ENCODE data around the gene FRMD5. TPM values are rescaled to one million over a fixed set of nuclear protein-coding genes. Genes with fewer than 3 reads are reported as not detected.

FRMD5 gene
- polyA plus RNA-seq, 6 donors from 2014 or later: 0.17 to 0.77 (median 0.23) TPM; not detected in 1

GRCh38 chr15:43989938-43990337, 205.1 kb downstream of the FRMD5 start:
- no peaks in the 10 kb centered on the region for H3K36me3 Mint-ChIP-seq
- H3K4me3 Mint-ChIP-seq: no peak overlapping the region
- H3K27me3 Mint-ChIP-seq: peaks cover 5 to 23% (median 16%) of the 10 kb centered on the region in 3 donors
- H3K27ac Mint-ChIP-seq: no peak overlapping the region
- no peaks in the 10 kb centered on the region for H3K4me1 Mint-ChIP-seq
- DNase-seq: no peak
- peaks cover 0 to 7% (median 1%) of the 10 kb centered on the region in 7 donors for H3K9me3 Mint-ChIP-seq
- ATAC-seq (ENCODE audit: low read depth in 2 of 2): no peak

GRCh38 chr15:43988900-43989299, 206.2 kb downstream of the FRMD5 start:
- Mint-ChIP-seq H3K9me3 (peaks cover 0 to 5% (median 0%) of the 10 kb centered on the region in 7 donors), H3K4me1 (no peaks in the 10 kb centered on the region), H3K27me3 (peaks cover 13 to 28% (median 20%) of the 10 kb centered on the region in 3 donors), H3K27ac (no peak overlapping the region), H3K36me3 (no peaks in the 10 kb centered on the region), H3K4me3 (no peak overlapping the region)
- DNase-seq (no peak), ATAC-seq (ENCODE audit: low read depth in 2 of 2) (no peak)

- Mint-ChIP-seq H3K9me3 (peaks cover 0 to 1% (median 0%) of the 10 kb centered on the region in 7 donors), H3K27me3 (peaks cover 8 to 30% (median 29%) of the 10 kb centered on the region in 3 donors), H3K4me3 (no peak overlapping the region), H3K27ac (no peak overlapping the region), H3K36me3 (no peaks in the 10 kb centered on the region), H3K4me1 (no peaks in the 10 kb centered on the region)
- DNase-seq (no peak), ATAC-seq (ENCODE audit: low read depth in 2 of 2) (no peak)
Observed at GRCh38 chr15:43987924-43988323, 207.1 kb downstream of the FRMD5 start.

- Mint-ChIP-seq H3K4me3 (no peak overlapping the region), H3K27me3 (peaks cover 8 to 40% (median 35%) of the 10 kb centered on the region in 3 donors), H3K9me3 (peaks cover 0 to 1% (median 0%) of the 10 kb centered on the region in 7 donors), H3K36me3 (no peaks in the 10 kb centered on the region), H3K27ac (no peak overlapping the region), H3K4me1 (no peaks in the 10 kb centered on the region)
- no peak for DNase-seq
- ATAC-seq (ENCODE audit: low read depth in 2 of 2): no peak
Observed at GRCh38 chr15:43985976-43986680, 208.9 kb downstream of the FRMD5 start.

GRCh38 chr15:43981576-43981975, 213.5 kb downstream of the FRMD5 start:
- Mint-ChIP-seq H3K4me3 (no peak overlapping the region), H3K36me3 (peaks cover 0 to 8% of the 10 kb centered on the region in 2 donors), H3K4me1 (no peaks in the 10 kb centered on the region), H3K9me3 (peaks cover 5 to 14% (median 10%) of the 10 kb centered on the region in 7 donors), H3K27me3 (peaks cover 16 to 48% (median 38%) of the 10 kb centered on the region in 3 donors), H3K27ac (no peak overlapping the region)
- no peak for DNase-seq
- no peak for ATAC-seq (ENCODE audit: low read depth in 2 of 2)

- peaks cover 8 to 41% (median 19%) of the 10 kb centered on the region in 3 donors for H3K27me3 Mint-ChIP-seq
- H3K36me3 Mint-ChIP-seq: peaks cover 0 to 8% of the 10 kb centered on the region in 2 donors
- peaks cover 5 to 14% (median 10%) of the 10 kb centered on the region in 7 donors for H3K9me3 Mint-ChIP-seq
- ATAC-seq (ENCODE audit: low read depth in 2 of 2): peak; percentile 36 to 49
- H3K27ac Mint-ChIP-seq: no peak overlapping the region
- H3K4me3 Mint-ChIP-seq: no peak overlapping the region
- H3K4me1 Mint-ChIP-seq: no peaks in the 10 kb centered on the region
- DNase-seq: no peak
Observed at GRCh38 chr15:43977072-43977884, 217.8 kb downstream of the FRMD5 start.

- H3K27ac Mint-ChIP-seq: no peak overlapping the region
Observed at GRCh38 chr15:43975770-43976169, 219.3 kb downstream of the FRMD5 start.

GRCh38 chr15:43975326-43975725, 219.7 kb downstream of the FRMD5 start:
- Mint-ChIP-seq H3K9me3 (peaks cover 5 to 14% (median 10%) of the 10 kb centered on the region in 7 donors), H3K27me3 (peaks cover 8 to 28% (median 11%) of the 10 kb centered on the region in 3 donors), H3K36me3 (peaks cover 0 to 8% of the 10 kb centered on the region in 2 donors), H3K4me1 (no peaks in the 10 kb centered on the region), H3K27ac (no peak overlapping the region), H3K4me3 (no peak overlapping the region)
- no peak for ATAC-seq (ENCODE audit: low read depth in 2 of 2)
- DNase-seq: no peak

More at GRCh38 chr15:43975770-43976169, 219.3 kb downstream of the FRMD5 start:
- H3K4me1 Mint-ChIP-seq: no peaks in the 10 kb centered on the region
- H3K36me3 Mint-ChIP-seq: peaks cover 0 to 8% of the 10 kb centered on the region in 2 donors
- H3K9me3 Mint-ChIP-seq: peaks cover 5 to 14% (median 10%) of the 10 kb centered on the region in 7 donors
- DNase-seq: no peak
- no peak overlapping the region for H3K4me3 Mint-ChIP-seq
- no peak for ATAC-seq (ENCODE audit: low read depth in 2 of 2)
- peaks cover 8 to 32% (median 13%) of the 10 kb centered on the region in 3 donors for H3K27me3 Mint-ChIP-seq

GRCh38 chr15:43974852-43975251, 220.2 kb downstream of the FRMD5 start:
- Mint-ChIP-seq H3K36me3 (peaks cover 0 to 8% of the 10 kb centered on the region in 2 donors), H3K4me1 (no peaks in the 10 kb centered on the region), H3K9me3 (peaks cover 5 to 14% (median 10%) of the 10 kb centered on the region in 7 donors), H3K27ac (peak overlapping the region in 1 of 6 donors; percentile 18), H3K4me3 (no peak overlapping the region), H3K27me3 (peaks cover 8 to 25% (median 9%) of the 10 kb centered on the region in 3 donors)
- no peak for DNase-seq
- no peak for ATAC-seq (ENCODE audit: low read depth in 2 of 2)

GRCh38 chr15:43969802-43970375, 225.2 kb downstream of the FRMD5 start:
- Mint-ChIP-seq H3K27me3 (peaks cover 3 to 12% (median 3%) of the 10 kb centered on the region in 3 donors), H3K36me3 (no peaks in the 10 kb centered on the region), H3K4me3 (no peak overlapping the region), H3K27ac (no peak overlapping the region), H3K4me1 (no peaks in the 10 kb centered on the region), H3K9me3 (no peaks in the 10 kb centered on the region)
- no peak for ATAC-seq (ENCODE audit: low read depth in 2 of 2)
- no peak for DNase-seq

- Mint-ChIP-seq H3K4me1 (no peaks in the 10 kb centered on the region), H3K27ac (no peak overlapping the region), H3K27me3 (peaks cover 7 to 16% (median 8%) of the 10 kb centered on the region in 3 donors), H3K4me3 (no peak overlapping the region), H3K9me3 (peaks cover 0 to 2% (median 0%) of the 10 kb centered on the region in 7 donors), H3K36me3 (no peaks in the 10 kb centered on the region)
- ATAC-seq (ENCODE audit: low read depth in 2 of 2) (no peak), DNase-seq (no peak)
Observed at GRCh38 chr15:43968551-43968950, 226.5 kb downstream of the FRMD5 start.

GRCh38 chr15:43966646-43967045, 228.4 kb downstream of the FRMD5 start:
- DNase-seq (no peak), ATAC-seq (ENCODE audit: low read depth in 2 of 2) (no peak)
- Mint-ChIP-seq H3K9me3 (peaks cover 0 to 4% (median 0%) of the 10 kb centered on the region in 7 donors), H3K4me3 (no peak overlapping the region), H3K36me3 (no peaks in the 10 kb centered on the region), H3K27ac (no peak overlapping the region), H3K27me3 (peaks cover 7 to 16% (median 8%) of the 10 kb centered on the region in 3 donors), H3K4me1 (no peaks in the 10 kb centered on the region)

- Mint-ChIP-seq H3K9me3 (peaks cover 0 to 4% (median 0%) of the 10 kb centered on the region in 7 donors), H3K27me3 (peaks cover 24 to 40% (median 39%) of the 10 kb centered on the region in 3 donors), H3K4me1 (no peaks in the 10 kb centered on the region), H3K36me3 (no peaks in the 10 kb centered on the region), H3K27ac (peak overlapping the region in 1 of 6 donors; percentile 3), H3K4me3 (no peak overlapping the region)
- DNase-seq (no peak), ATAC-seq (ENCODE audit: low read depth in 2 of 2) (no peak)
Observed at GRCh38 chr15:43958861-43959330, 236.2 kb downstream of the FRMD5 start.

Data from naive B cell (primary cell).